Peyer's patch (tissue), 4 donors: ENCODE results near the gene TLE7. TPM values are rescaled to one million over a fixed set of nuclear protein-coding genes. Genes with fewer than 3 reads are reported as not detected.

Experiments used
- DNase-seq, 3 donors: peaks; one replicate each; pipeline ENCODE4 v3.0.0-alpha.2; 2017 to 2019
- H3K27ac ChIP-seq, 4 donors: fragments of 200-600 bp; sonication (generic); one replicate each; pipeline ENCODE4 v1.5.1; 2016 to 2019
- H3K27me3 ChIP-seq, 2 donors: fragments of 200-600 bp; sonication (generic); one replicate each; pipeline ENCODE4 v1.5.1; 2019
- H3K36me3 ChIP-seq, 3 donors: fragments of 200-600 bp; sonication (generic); one replicate each; pipeline ENCODE4 v1.5.1; 2016 to 2019
- H3K4me1 ChIP-seq, 4 donors: fragments of 200-600 bp; sonication (generic); one replicate each; pipeline ENCODE4 v1.5.1; 2016 to 2019
- H3K4me3 ChIP-seq, 4 donors: fragments of 200-600 bp; sonication (generic); 1 replicate in 3 of 4; 2 replicates in 1 of 4; pipeline ENCODE4 v1.5.1; 2016 to 2019; ENCODE audit warnings: mild to moderate bottlenecking in 1 of 4
- H3K9me3 ChIP-seq, 4 donors: fragments of 200-600 bp; sonication (generic); one replicate each; pipeline ENCODE4 v1.5.1; 2016 to 2019; ENCODE audit warnings: mild to moderate bottlenecking in 1 of 4
- POLR2A ChIP-seq, 2 donors: fragments of 450-650 bp; IDR thresholded peaks; one replicate each; pipeline ENCODE4 v1.5.1; 2017; ENCODE audit warnings: antibody characterized with exemption in 2 of 2, mild to moderate bottlenecking in 2 of 2, moderate library complexity in 2 of 2
- total RNA-seq, 4 donors: library from RNA; depleted of rRNA; stranded (reverse); fragments of >200 nt; gene quantifications; one replicate each; pipeline ENCODE4 v1.1.0, GENCODE V29; 2016
- TF ChIP-seq, protein P1 (sequence below), 6 experiments: fragments of 450-650 bp in 4 of 6; fragments of 200-600 bp in 2 of 6; sonication (generic) in 1 of 6; IDR thresholded peaks; one replicate each; pipeline ENCODE4 v1.5.1; 2017 to 2019; ENCODE audit warnings: antibody characterized with exemption in 6 of 6, mild to moderate bottlenecking in 3 of 6, moderate library complexity in 1 of 6

Gene TLE7
- total RNA-seq, 4 donors from 2014 or later = not detected

DNA sequence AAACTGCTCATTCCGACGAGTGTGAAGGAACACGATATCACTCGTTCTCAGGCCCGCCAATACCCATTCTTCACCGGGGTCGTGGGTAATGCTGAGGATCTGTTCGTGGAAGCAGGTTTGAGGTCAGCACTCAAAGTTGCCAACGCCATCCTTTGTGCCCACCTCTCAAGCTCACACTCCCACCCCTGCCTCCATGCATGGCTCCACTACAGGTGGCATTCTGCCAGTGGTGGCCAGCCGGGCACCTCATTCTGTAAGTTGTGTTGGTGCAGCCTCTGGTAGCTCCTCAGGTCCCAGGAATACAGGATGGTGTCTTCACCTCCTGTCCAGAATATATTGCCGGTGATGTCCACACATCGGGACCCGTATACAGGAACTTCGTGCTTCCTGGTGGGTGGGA lies 10.7 kb downstream of the TLE7 start:
- no peaks in the 10 kb centered on the region for H3K27me3 ChIP-seq
- no peak for DNase-seq

DNA sequence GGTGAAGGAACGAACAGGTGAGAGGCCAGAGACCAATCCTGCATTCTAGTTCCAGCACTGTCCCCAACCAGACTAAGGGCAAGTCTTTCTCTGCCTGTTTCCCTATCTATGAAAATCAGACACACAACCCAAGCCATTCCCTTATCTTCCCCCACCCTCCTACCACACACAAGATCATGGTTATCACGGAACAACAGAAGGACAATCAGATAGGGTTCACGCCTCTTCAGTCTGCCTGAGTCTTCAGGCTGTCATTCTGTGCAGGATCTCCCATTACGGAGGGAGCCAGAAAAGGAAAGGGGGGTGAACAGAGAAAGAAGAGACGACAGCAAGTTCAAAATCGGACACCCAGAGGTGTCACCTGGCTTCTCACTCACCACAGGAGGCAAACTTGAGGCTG lies 11.1 kb downstream of the TLE7 start:
- no peak overlapping the region for H3K4me3 ChIP-seq
- no peaks in the 10 kb centered on the region for H3K4me1 ChIP-seq
- H3K36me3 ChIP-seq = no peaks in the 10 kb centered on the region
- no peak overlapping the region for H3K27ac ChIP-seq
- H3K27me3 ChIP-seq = no peaks in the 10 kb centered on the region
- H3K9me3 ChIP-seq = no peaks in the 10 kb centered on the region
- TF ChIP-seq POLR2A (IDR thresholded peaks at IDR 0.05) = no peak
- TF ChIP-seq, protein P1, sequence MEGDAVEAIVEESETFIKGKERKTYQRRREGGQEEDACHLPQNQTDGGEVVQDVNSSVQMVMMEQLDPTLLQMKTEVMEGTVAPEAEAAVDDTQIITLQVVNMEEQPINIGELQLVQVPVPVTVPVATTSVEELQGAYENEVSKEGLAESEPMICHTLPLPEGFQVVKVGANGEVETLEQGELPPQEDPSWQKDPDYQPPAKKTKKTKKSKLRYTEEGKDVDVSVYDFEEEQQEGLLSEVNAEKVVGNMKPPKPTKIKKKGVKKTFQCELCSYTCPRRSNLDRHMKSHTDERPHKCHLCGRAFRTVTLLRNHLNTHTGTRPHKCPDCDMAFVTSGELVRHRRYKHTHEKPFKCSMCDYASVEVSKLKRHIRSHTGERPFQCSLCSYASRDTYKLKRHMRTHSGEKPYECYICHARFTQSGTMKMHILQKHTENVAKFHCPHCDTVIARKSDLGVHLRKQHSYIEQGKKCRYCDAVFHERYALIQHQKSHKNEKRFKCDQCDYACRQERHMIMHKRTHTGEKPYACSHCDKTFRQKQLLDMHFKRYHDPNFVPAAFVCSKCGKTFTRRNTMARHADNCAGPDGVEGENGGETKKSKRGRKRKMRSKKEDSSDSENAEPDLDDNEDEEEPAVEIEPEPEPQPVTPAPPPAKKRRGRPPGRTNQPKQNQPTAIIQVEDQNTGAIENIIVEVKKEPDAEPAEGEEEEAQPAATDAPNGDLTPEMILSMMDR (IDR thresholded peaks at IDR 0.05) = no peak
- DNase-seq = no peak

More for the DNA sequence above, 10.7 kb downstream of the TLE7 start:
- TF ChIP-seq, protein P1 (IDR thresholded peaks at IDR 0.05) = no peak
- TF ChIP-seq POLR2A (IDR thresholded peaks at IDR 0.05) = no peak
- Histone ChIP-seq H3K4me1 (no peaks in the 10 kb centered on the region), H3K9me3 (no peaks in the 10 kb centered on the region), H3K36me3 (no peaks in the 10 kb centered on the region), H3K4me3 (no peak overlapping the region), H3K27ac (no peak overlapping the region)

DNA sequence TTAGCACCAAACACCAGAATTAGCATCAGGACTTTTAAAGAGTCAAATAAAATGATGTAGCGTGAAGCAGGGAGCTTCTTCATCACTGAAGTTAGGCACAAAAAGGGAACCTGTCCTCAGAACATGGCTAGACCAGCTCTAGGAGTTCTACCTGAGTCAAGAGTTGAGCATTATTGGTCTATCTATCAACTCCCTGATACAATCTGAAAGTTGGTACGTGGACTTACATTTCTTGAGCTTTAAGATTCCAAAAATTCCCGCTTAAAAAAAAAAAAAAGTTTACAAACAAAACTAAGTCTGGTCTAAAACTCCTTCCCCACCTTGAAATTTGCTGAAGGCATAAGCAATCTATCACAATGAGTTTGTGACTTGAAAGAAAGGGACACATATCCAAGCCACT lies 12.3 kb downstream of the TLE7 start:
- H3K36me3 ChIP-seq = no peaks in the 10 kb centered on the region
- H3K4me3 ChIP-seq = no peak overlapping the region
- no peak for TF ChIP-seq POLR2A (IDR thresholded peaks at IDR 0.05)
- TF ChIP-seq, protein P1 (IDR thresholded peaks at IDR 0.05) = no peak
- H3K9me3 ChIP-seq = no peaks in the 10 kb centered on the region
- H3K27ac ChIP-seq = no peak overlapping the region
- DNase-seq = no peak
- H3K27me3 ChIP-seq = no peaks in the 10 kb centered on the region
- H3K4me1 ChIP-seq = no peaks in the 10 kb centered on the region

DNA sequence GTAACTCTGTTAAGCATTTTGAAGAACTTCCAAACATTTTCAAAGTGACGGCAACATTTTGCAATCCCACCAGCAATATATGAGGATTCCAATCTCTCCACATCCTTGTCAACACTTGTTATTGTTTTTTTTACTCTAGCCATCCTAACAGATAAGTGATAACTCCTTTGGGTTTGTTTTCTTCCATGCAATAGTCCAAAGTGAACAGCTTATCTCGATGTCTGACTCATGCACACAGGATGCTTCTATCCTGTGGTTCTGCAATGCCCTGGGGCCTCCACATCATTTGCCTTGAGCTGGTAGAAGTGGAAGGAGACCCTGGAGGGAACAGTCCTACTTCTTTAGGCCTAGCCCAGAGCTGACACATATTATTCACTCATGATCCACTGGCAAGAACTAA lies 13.0 kb downstream of the TLE7 start:
- H3K4me1 ChIP-seq = no peaks in the 10 kb centered on the region
- H3K27ac ChIP-seq = no peak overlapping the region
- DNase-seq = no peak
- H3K9me3 ChIP-seq = no peaks in the 10 kb centered on the region
- H3K27me3 ChIP-seq = no peaks in the 10 kb centered on the region
- H3K36me3 ChIP-seq = no peaks in the 10 kb centered on the region
- TF ChIP-seq, protein P1 (IDR thresholded peaks at IDR 0.05) = no peak
- TF ChIP-seq POLR2A (IDR thresholded peaks at IDR 0.05) = no peak
- H3K4me3 ChIP-seq = no peak overlapping the region

DNA sequence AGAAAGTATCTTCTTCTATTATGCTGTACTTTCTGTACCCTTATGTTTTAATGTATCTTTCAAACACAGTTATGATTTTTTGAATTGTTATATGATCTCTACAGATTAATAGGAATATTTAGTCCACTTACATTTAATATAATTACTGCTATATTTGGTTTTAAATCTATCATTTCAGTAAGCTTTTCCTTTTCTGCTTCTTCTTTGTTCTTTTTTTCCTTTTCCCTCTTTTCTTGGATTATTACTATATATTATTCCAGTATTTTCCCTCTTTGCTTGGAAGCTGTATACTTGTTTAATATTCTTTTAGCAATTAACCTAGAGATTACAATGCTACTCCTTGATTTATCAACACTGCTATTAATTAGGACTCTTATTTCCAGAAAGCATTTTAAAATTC lies 13.5 kb downstream of the TLE7 start:
- Histone ChIP-seq H3K4me3 (no peak overlapping the region), H3K36me3 (no peaks in the 10 kb centered on the region), H3K4me1 (no peaks in the 10 kb centered on the region), H3K27ac (no peak overlapping the region), H3K9me3 (no peaks in the 10 kb centered on the region), H3K27me3 (no peaks in the 10 kb centered on the region)
- no peak for DNase-seq
- no peak for TF ChIP-seq POLR2A (IDR thresholded peaks at IDR 0.05)
- TF ChIP-seq, protein P1 (IDR thresholded peaks at IDR 0.05) = no peak
